AG09319 (cell line): ENCODE results near the gene RFX2.
"Not testable (repeated sequence)": the region's sequence is repeated elsewhere in the genome, so short reads cannot be mapped to it uniquely, and the experiment has no call there.

Experiments used
- DNase-seq: peaks from one replicate; pipeline ENCODE4 v3.0.0-alpha.2; 2010; ENCODE audit warnings: low read depth; ENCODE audit errors: extremely low read depth
- TF ChIP-seq, protein P1 (sequence below): IDR thresholded peaks from 2 replicates; pipeline ENCODE4 v1.5.1; 2011; ENCODE audit warnings: low read depth, mild to moderate bottlenecking, inconsistent platforms, low read length, moderate library complexity

Gene RFX2

GRCh38 chr19:6117534-6117933 is 7.2 kb upstream of the RFX2 start:
- DNase-seq = no peak
- TF ChIP-seq, protein P1, sequence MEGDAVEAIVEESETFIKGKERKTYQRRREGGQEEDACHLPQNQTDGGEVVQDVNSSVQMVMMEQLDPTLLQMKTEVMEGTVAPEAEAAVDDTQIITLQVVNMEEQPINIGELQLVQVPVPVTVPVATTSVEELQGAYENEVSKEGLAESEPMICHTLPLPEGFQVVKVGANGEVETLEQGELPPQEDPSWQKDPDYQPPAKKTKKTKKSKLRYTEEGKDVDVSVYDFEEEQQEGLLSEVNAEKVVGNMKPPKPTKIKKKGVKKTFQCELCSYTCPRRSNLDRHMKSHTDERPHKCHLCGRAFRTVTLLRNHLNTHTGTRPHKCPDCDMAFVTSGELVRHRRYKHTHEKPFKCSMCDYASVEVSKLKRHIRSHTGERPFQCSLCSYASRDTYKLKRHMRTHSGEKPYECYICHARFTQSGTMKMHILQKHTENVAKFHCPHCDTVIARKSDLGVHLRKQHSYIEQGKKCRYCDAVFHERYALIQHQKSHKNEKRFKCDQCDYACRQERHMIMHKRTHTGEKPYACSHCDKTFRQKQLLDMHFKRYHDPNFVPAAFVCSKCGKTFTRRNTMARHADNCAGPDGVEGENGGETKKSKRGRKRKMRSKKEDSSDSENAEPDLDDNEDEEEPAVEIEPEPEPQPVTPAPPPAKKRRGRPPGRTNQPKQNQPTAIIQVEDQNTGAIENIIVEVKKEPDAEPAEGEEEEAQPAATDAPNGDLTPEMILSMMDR = no peak

- TF ChIP-seq, protein P1 = no peak
- no peak for DNase-seq
Observed at GRCh38 chr19:6116749-6117430, 6.6 kb upstream of the RFX2 start.

DNA sequence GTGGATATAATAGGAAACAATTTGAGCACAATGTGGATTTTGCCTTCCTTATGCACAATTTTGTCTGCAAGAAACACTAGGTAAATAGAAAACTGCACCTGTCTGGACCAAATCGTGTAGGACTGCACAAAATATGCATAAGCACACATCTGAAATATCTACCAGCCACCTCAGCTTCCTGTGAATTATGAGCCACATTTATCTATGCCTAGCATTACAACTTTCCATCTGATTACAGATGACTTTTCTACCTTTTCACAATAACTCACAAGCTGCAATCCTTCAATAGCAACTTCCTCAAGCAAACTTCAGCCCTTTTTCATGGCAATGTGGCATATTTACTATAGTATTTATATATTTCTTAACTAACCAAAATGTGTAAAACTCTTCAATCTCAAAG is 5.7 kb upstream of the RFX2 start:
- no peak for DNase-seq
- TF ChIP-seq, protein P1 = no peak

DNA sequence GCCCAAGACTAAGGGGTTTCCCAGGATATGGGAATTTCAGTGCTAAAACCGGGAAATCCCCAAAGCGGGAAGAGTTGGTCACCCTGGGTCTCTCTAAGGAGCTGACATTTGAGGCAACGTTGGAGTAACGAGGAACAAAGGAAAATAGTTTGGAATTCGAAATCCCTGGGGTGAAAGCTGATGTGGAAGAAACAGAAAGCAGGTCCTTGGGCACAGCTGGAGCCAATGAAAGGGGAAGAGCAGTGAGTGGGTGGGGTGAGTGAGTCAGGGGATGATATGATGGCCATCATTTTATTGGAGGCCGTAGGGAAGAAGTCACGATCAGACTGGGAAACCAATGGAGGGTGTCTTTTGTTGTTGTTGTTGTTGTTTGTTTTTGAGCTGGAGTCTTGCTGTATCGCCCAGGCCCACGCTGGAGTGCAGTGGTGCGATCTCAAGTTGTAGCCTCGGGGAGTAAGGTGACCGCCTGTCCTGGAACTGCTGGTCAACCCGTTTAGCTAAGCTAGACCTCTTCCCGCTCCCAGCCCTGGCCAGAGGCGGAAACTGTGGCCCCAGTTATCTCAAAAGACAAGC is 3.4 kb upstream of the RFX2 start:
- no peak for DNase-seq
- TF ChIP-seq, protein P1 = no peak

- DNase-seq = no peak
- TF ChIP-seq, protein P1 = no peak
Observed at GRCh38 chr19:6109947-6110346, 353 bp downstream of the RFX2 start.

GRCh38 chr19:6108721-6109633 is 1.3 kb downstream of the RFX2 start:
- TF ChIP-seq, protein P1 = no peak
- peak; percentile 67 for DNase-seq

DNA sequence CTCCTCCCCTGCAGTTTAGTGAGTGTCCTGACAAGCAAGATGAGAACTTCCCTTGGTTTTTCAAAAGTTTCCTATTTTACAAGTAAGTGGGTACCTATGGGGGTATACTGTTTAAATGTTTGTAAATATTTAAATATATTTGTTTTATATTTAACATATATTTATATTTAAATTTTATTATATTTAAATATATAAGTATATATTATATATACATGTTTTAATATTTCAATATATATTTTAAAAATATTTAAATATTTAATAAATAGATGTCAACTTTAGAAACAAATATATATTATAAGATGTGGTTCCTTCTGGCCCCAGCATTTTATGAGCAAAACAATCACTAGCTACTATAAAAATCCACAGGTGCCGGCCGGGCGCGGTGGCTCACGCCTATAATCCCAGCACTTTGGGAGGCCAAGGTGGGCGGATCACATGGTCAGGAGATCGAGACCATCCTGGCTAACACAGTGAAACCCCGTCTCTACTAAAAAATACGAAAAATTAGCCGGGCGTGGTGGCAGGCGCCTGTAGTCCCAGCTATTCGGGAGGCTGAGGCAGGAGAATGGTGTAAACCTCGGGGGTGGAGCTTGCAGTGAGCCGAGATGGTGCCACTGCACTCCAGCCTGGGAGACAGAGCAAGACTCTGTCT is 3.5 kb downstream of the RFX2 start:
- not testable (repeated sequence) for DNase-seq
